A673 (cell line): Measurements from ENCODE around the gene PRG2. TPM values are rescaled to one million over a fixed set of nuclear protein-coding genes. Genes with fewer than 3 reads are reported as not detected.
"Not testable (repeated sequence)": the region's sequence is repeated elsewhere in the genome, so short reads cannot be mapped to it uniquely, and the experiment has no call there.

Experiments used
- BruUV-seq: library from RNA; stranded (reverse); fragments of 400-500 nt; replicated peaks from 2 replicates; lab custom pipeline; 2021; lab: Mats Ljungman, UMichigan
- CTCF ChIA-PET: fragments of 300-600 bp; sonication (Branson Sonifier 250); formaldehyde crosslinking; loops from one replicate; lab custom pipeline; 2022; ENCODE audit warnings: antibody characterized with exemption; lab: Charles Lee
- POLR2A ChIA-PET: fragments of 300-600 bp; sonication (Branson Sonifier 250); formaldehyde crosslinking; loops from one replicate; lab custom pipeline; 2022; ENCODE audit warnings: antibody characterized with exemption; ENCODE audit not compliant: low non-redundant PET; lab: Charles Lee
- DNase-seq: peaks from one replicate; pipeline ENCODE4 v3.0.0-alpha.2; 2015; ENCODE audit warnings: low spot score
- H3K27ac ChIP-seq: fragments of 200-600 bp; sonication (generic); 2 replicates; pipeline ENCODE4 v1.5.1; 2016; ENCODE audit warnings: mixed run types, low read depth, mild to moderate bottlenecking, mixed read lengths, antibody characterized with exemption, low read length; ENCODE audit not compliant: poor library complexity, severe bottlenecking
- H3K27me3 ChIP-seq: fragments of 200-600 bp; sonication (generic); replicated peaks from 2 replicates; pipeline ENCODE4 v1.6.1; 2017; ENCODE audit warnings: mixed run types, low read depth, mild to moderate bottlenecking, mixed read lengths, antibody characterized with exemption, low read length; ENCODE audit not compliant: insufficient read depth, poor library complexity
- H3K36me3 ChIP-seq: fragments of 200-600 bp; sonication (generic); 2 replicates; pipeline ENCODE4 v1.6.1; 2016; ENCODE audit warnings: mixed run types, mild to moderate bottlenecking, mixed read lengths, antibody characterized with exemption, low read length; ENCODE audit not compliant: insufficient read depth, poor library complexity, severe bottlenecking
- H3K4me1 ChIP-seq: fragments of 200-600 bp; sonication (generic); 2 replicates; pipeline ENCODE4 v1.6.1; 2017; ENCODE audit warnings: mixed run types, mild to moderate bottlenecking, mixed read lengths, antibody characterized with exemption, low read length; ENCODE audit not compliant: insufficient read depth, poor library complexity, severe bottlenecking
- H3K4me3 ChIP-seq: fragments of 200-600 bp; sonication (generic); 2 replicates; pipeline ENCODE4 v1.5.1; 2016; ENCODE audit warnings: low read depth, mixed run types, mild to moderate bottlenecking, mixed read lengths, low read length; ENCODE audit not compliant: poor library complexity, severe bottlenecking
- H3K9me3 ChIP-seq: fragments of 200-600 bp; sonication (generic); 2 replicates; pipeline ENCODE4 v1.6.1; 2016; ENCODE audit warnings: mixed run types, low read depth, mild to moderate bottlenecking, mixed read lengths, antibody characterized with exemption, low read length; ENCODE audit not compliant: poor library complexity, severe bottlenecking
- CTCF ChIP-seq: fragments of 300-800, 200-600 bp; sonication (generic); conservative IDR thresholded peaks from 2 replicates; pipeline ENCODE4 v1.5.1; 2017; ENCODE audit warnings: low read depth, mild to moderate bottlenecking, antibody characterized with exemption, low read length, moderate library complexity, mixed read lengths
- EZH2 ChIP-seq: fragments of 200-600 bp; sonication (generic); IDR thresholded peaks from 2 replicates; pipeline ENCODE4 v1.6.1; 2017; ENCODE audit warnings: borderline replicate concordance, low read depth, mild to moderate bottlenecking, mixed read lengths, antibody characterized with exemption, low read length; ENCODE audit not compliant: poor library complexity, severe bottlenecking
- intact Hi-C: fragments of 100-400 bp; cut with micrococcal nuclease; formaldehyde crosslinking; loops from one replicate; pipeline ENCODE4 v1.10.0; 2022; ENCODE audit not compliant: unreplicated experiment
- total RNA-seq: library from RNA; stranded (reverse); gene quantifications from 2 replicates; pipeline ENCODE4 v1.2.3, GENCODE V29; 2021

PRG2 gene
- total RNA-seq, 1 experiment from 2014 or later: not detected

- no peak for DNase-seq
- POLR2A ChIA-PET: interaction anchor here (0.5 kb wide), 1 partner anchor 16 kb away, joined by 3 read pairs; no protein-coding TSS in a partner anchor
- no peak overlapping the region for H3K27ac ChIP-seq
- CTCF ChIA-PET: interaction anchor here (0.5 kb wide), 1 partner anchor 35 kb away, joined by 5 read pairs; no protein-coding TSS in a partner anchor
- intact Hi-C loops: loop anchor here (5.0 kb wide), 1 partner anchor 328 kb away; the partner anchor contains the start of gene ZDHHC5
- H3K36me3 ChIP-seq: peaks cover 3% of the 10 kb centered on the region
- no peaks in the 10 kb centered on the region for H3K9me3 ChIP-seq
- no peaks in the 10 kb centered on the region for H3K27me3 ChIP-seq
- peaks cover 8% of the 10 kb centered on the region for H3K4me1 ChIP-seq
- BruUV-seq: no TSS peak
- TF ChIP-seq CTCF (no peak), EZH2 (no peak)
- no peak overlapping the region for H3K4me3 ChIP-seq
These were observed 51.1 kb downstream of the PRG2 start for GRCh38 chr11:57339328-57339727.

- Histone ChIP-seq H3K27me3 (no peaks in the 10 kb centered on the region), H3K4me1 (peaks cover 11% of the 10 kb centered on the region), H3K27ac (no peak within 1 kb of the TSS), H3K9me3 (no peaks in the 10 kb centered on the region), H3K4me3 (no peak within 1 kb of the TSS), H3K36me3 (peaks cover 15% of the 10 kb centered on the region)
- ChIA-PET POLR2A (no interaction called here), CTCF (no interaction called here)
- DNase-seq: no peak
- TF ChIP-seq CTCF (no peak), EZH2 (no peak)
- BruUV-seq: no TSS peak
- intact Hi-C loops: loop anchor here (5.0 kb wide), 1 partner anchor 329 kb away; the partner anchor contains the start of gene ZDHHC5
These were observed 52.3 kb downstream of the PRG2 start, which contains the start of gene P2RX3 for GRCh38 chr11:57338142-57338541. TSS of gene P2RX3 (plus strand) at chr11:57338352. CDS start at chr11:57338551, 199 bp downstream.

- H3K9me3 ChIP-seq, BruUV-seq, DNase-seq, POLR2A ChIA-PET, H3K4me3 ChIP-seq, H3K27me3 ChIP-seq: not testable (repeated sequence)
- H3K36me3 ChIP-seq: peaks cover 28% of the 10 kb centered on the region
- peak overlapping the region; percentile 93 for H3K27ac ChIP-seq
- intact Hi-C loops: loop anchor here (5.0 kb wide), 1 partner anchor 330 kb away; the partner anchor contains the start of gene ZDHHC5
- CTCF ChIA-PET: interaction anchor here (2.1 kb wide), 1 partner anchor 9 kb away, joined by 5 read pairs; no protein-coding TSS in a partner anchor
- H3K4me1 ChIP-seq: peaks cover 11% of the 10 kb centered on the region
These were observed 53.6 kb downstream of the PRG2 start for GRCh38 chr11:57336856-57337255.

Other genes starting within 250 kb of the PRG2 start
- 2.5 and 3.0 TPM in 2 replicates for gene LRRC55, start 208.7 kb downstream of the PRG2 start, total RNA-seq
- 0.66 and 0.67 TPM in 2 replicates for gene APLNR, start 153.4 kb downstream of the PRG2 start, total RNA-seq
- gene TNKS1BP1, start 65.7 kb downstream of the PRG2 start, total RNA-seq: 80.4 and 88.8 TPM in 2 replicates
- gene SSRP1, start 54.8 kb downstream of the PRG2 start, total RNA-seq: 393 and 399 TPM in 2 replicates
- not detected in 2 replicates for gene P2RX3, start 52.3 kb downstream of the PRG2 start, total RNA-seq
- not detected in 2 replicates for gene PRG3, start 9.5 kb downstream of the PRG2 start, total RNA-seq
- 89.1 and 142 TPM in 2 replicates for gene SLC43A3, start 36.5 kb upstream of the PRG2 start, total RNA-seq
- gene RTN4RL2, start 69.9 kb upstream of the PRG2 start, total RNA-seq: 5.2 and 7.0 TPM in 2 replicates
- 18.4 and 20.5 TPM in 2 replicates for gene SLC43A1, start 125.1 kb upstream of the PRG2 start, total RNA-seq
- gene TIMM10, start 140.1 kb upstream of the PRG2 start, total RNA-seq: 165 and 176 TPM in 2 replicates
- not detected in 2 replicates for gene SMTNL1, start 146.9 kb upstream of the PRG2 start, total RNA-seq
- gene UBE2L6, start 177.0 kb upstream of the PRG2 start, total RNA-seq: 30.4 and 38.8 TPM in 2 replicates
- gene SERPING1, start 207.0 kb upstream of the PRG2 start, total RNA-seq: 5.2 and 7.0 TPM in 2 replicates